Erythroblast (primary cell): ENCODE measurements around the gene NCKAP5.

Experiments
- GATA1 ChIP-seq: IDR thresholded peaks from 2 replicates; pipeline ENCODE4 v1.6.1; 2011; ENCODE audit warnings: low read depth, mild to moderate bottlenecking, control low read depth, low read length, moderate library complexity
- POLR2A ChIP-seq: IDR thresholded peaks from 2 replicates; pipeline ENCODE4 v1.6.1; 2011; ENCODE audit warnings: mild to moderate bottlenecking, low read length

DNA sequence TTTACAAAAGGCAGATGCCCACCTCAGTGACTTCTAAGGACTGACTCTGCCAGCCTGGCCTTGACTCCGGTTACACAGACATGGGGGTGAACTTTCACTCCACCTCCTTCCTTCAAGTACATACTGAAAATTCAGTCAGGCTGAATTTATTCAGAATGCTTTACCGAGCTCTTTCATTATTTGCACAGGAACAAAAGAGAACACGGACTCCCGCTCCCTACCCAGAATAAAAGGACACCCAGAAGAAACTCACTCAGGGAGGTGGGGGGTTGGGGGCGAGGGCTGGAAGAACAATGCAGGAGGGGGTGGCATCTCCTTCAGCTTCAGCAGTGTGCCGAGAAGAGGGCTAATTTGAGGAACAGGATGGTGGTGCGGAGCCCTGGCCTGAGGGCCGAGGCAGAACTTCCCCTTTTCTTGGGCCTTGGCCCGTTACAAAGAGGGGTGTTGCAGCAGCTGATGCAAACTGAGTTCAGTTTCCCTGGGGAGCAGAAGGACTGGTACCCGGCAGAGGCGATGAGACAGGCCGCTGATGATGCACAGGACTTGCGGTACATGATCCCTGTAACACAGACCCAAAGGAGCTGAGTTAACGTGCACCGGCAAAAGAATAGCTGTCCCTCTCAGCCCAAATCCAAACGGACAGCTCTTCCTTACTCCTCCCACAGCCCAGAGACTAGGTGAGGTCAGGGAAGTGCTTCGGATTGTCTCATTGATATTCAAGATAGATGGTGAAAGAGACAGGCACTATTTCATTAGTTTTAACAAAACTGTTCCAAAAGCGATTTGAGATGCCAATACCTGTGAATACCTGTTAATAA, 922.3 kb downstream of the NCKAP5 start:
- TF ChIP-seq POLR2A = no peak
- no peak for TF ChIP-seq GATA1
